Peyer's patch (tissue), 4 donors: ENCODE data around the gene WRAP73. TPM values are rescaled to one million over a fixed set of nuclear protein-coding genes. Genes with fewer than 3 reads are reported as not detected.

Source experiments
- DNase-seq, 3 donors: peaks; one replicate each; pipeline ENCODE4 v3.0.0-alpha.2; 2017 to 2019
- H3K27ac ChIP-seq, 4 donors: fragments of 200-600 bp; sonication (generic); one replicate each; pipeline ENCODE4 v1.5.1; 2016 to 2019
- H3K27me3 ChIP-seq, 2 donors: fragments of 200-600 bp; sonication (generic); one replicate each; pipeline ENCODE4 v1.5.1; 2019
- H3K36me3 ChIP-seq, 3 donors: fragments of 200-600 bp; sonication (generic); one replicate each; pipeline ENCODE4 v1.5.1; 2016 to 2019
- H3K4me1 ChIP-seq, 4 donors: fragments of 200-600 bp; sonication (generic); one replicate each; pipeline ENCODE4 v1.5.1; 2016 to 2019
- H3K4me3 ChIP-seq, 4 donors: fragments of 200-600 bp; sonication (generic); 1 replicate in 3 of 4; 2 replicates in 1 of 4; pipeline ENCODE4 v1.5.1; 2016 to 2019; ENCODE audit warnings: mild to moderate bottlenecking in 1 of 4
- H3K9me3 ChIP-seq, 4 donors: fragments of 200-600 bp; sonication (generic); one replicate each; pipeline ENCODE4 v1.5.1; 2016 to 2019; ENCODE audit warnings: mild to moderate bottlenecking in 1 of 4
- CTCF ChIP-seq, 6 experiments: fragments of 450-650 bp in 4 of 6; fragments of 200-600 bp in 2 of 6; sonication (generic) in 1 of 6; IDR thresholded peaks; one replicate each; pipeline ENCODE4 v1.5.1; 2017 to 2019; ENCODE audit warnings: antibody characterized with exemption in 6 of 6, mild to moderate bottlenecking in 3 of 6, moderate library complexity in 1 of 6
- POLR2A ChIP-seq, 2 donors: fragments of 450-650 bp; IDR thresholded peaks; one replicate each; pipeline ENCODE4 v1.5.1; 2017; ENCODE audit warnings: antibody characterized with exemption in 2 of 2, mild to moderate bottlenecking in 2 of 2, moderate library complexity in 2 of 2
- total RNA-seq, 4 donors: library from RNA; depleted of rRNA; stranded (reverse); fragments of >200 nt; gene quantifications; one replicate each; pipeline ENCODE4 v1.1.0, GENCODE V29; 2016

Gene WRAP73
- total RNA-seq, 4 donors from 2014 or later: 34.3 to 71.1 (median 49.4) TPM

- no peaks in the 10 kb centered on the region for H3K9me3 ChIP-seq
- no peaks in the 10 kb centered on the region for H3K36me3 ChIP-seq
- H3K27ac ChIP-seq: no peak overlapping the region
- peaks cover 0 to 11% (median 1%) of the 10 kb centered on the region in 4 donors for H3K4me1 ChIP-seq
- no peak for DNase-seq
- TF ChIP-seq CTCF (IDR thresholded peaks at IDR 0.05) (no peak), POLR2A (IDR thresholded peaks at IDR 0.05) (no peak)
- no peak overlapping the region for H3K4me3 ChIP-seq
- H3K27me3 ChIP-seq: no peaks in the 10 kb centered on the region
Observed at GRCh38 chr1:3661631-3662030, 11.7 kb upstream of the WRAP73 start.

GRCh38 chr1:3660704-3661103 is 10.8 kb upstream of the WRAP73 start:
- H3K4me1 ChIP-seq: peaks cover 0 to 7% (median 0%) of the 10 kb centered on the region in 4 donors
- no peaks in the 10 kb centered on the region for H3K9me3 ChIP-seq
- no peak overlapping the region for H3K27ac ChIP-seq
- no peak overlapping the region for H3K4me3 ChIP-seq
- no peaks in the 10 kb centered on the region for H3K27me3 ChIP-seq
- H3K36me3 ChIP-seq: no peaks in the 10 kb centered on the region
- no peak for DNase-seq
- TF ChIP-seq POLR2A (IDR thresholded peaks at IDR 0.05) (no peak), CTCF (IDR thresholded peaks at IDR 0.05) (no peak)

- no peaks in the 10 kb centered on the region for H3K36me3 ChIP-seq
- peak in 1 of 3 donors; percentile 23 for DNase-seq
- peaks cover 0 to 1% of the 10 kb centered on the region in 2 donors for H3K27me3 ChIP-seq
- H3K4me1 ChIP-seq: peaks cover 0 to 1% (median 0%) of the 10 kb centered on the region in 4 donors
- no peak overlapping the region for H3K4me3 ChIP-seq
- TF ChIP-seq POLR2A (IDR thresholded peaks at IDR 0.05): no peak
- no peak for TF ChIP-seq CTCF (IDR thresholded peaks at IDR 0.05)
- H3K27ac ChIP-seq: no peak overlapping the region
- no peaks in the 10 kb centered on the region for H3K9me3 ChIP-seq
Observed at GRCh38 chr1:3659093-3659492, 9.2 kb upstream of the WRAP73 start.

- peak in 1 of 3 donors; percentile 9 for DNase-seq
- Histone ChIP-seq H3K9me3 (no peaks in the 10 kb centered on the region), H3K27me3 (peaks cover 0 to 6% of the 10 kb centered on the region in 2 donors), H3K4me3 (no peak overlapping the region), H3K27ac (no peak overlapping the region), H3K4me1 (no peaks in the 10 kb centered on the region), H3K36me3 (no peaks in the 10 kb centered on the region)
- TF ChIP-seq POLR2A (IDR thresholded peaks at IDR 0.05): no peak
- no peak for TF ChIP-seq CTCF (IDR thresholded peaks at IDR 0.05)
Observed at GRCh38 chr1:3658231-3658615, 8.3 kb upstream of the WRAP73 start.

GRCh38 chr1:3657578-3658230 is 7.8 kb upstream of the WRAP73 start:
- no peak overlapping the region for H3K4me3 ChIP-seq
- peaks cover 0 to 5% (median 1%) of the 10 kb centered on the region in 4 donors for H3K4me1 ChIP-seq
- no peak for TF ChIP-seq POLR2A (IDR thresholded peaks at IDR 0.05)
- no peak for TF ChIP-seq CTCF (IDR thresholded peaks at IDR 0.05)
- no peaks in the 10 kb centered on the region for H3K9me3 ChIP-seq
- no peaks in the 10 kb centered on the region for H3K36me3 ChIP-seq
- H3K27me3 ChIP-seq: peaks cover 0 to 10% of the 10 kb centered on the region in 2 donors
- H3K27ac ChIP-seq: no peak overlapping the region
- DNase-seq: peak in 1 of 3 donors; percentile 29
